DMS114 treated with DMSO at 0.1 percent for 48 hours (cell line): ENCODE data around the gene CCDC13.

Experiments used
- DNase-seq: peaks from one replicate; lab custom pipeline; 2025; ENCODE audit not compliant: unreplicated experiment; lab: John Stamatoyannopoulos, UW

Gene CCDC13

GRCh38 chr3:42734263-42734860 lies 38.7 kb downstream of the CCDC13 start:
- no peak for DNase-seq

GRCh38 chr3:42733501-42734262 lies 39.4 kb downstream of the CCDC13 start:
- no peak for DNase-seq

GRCh38 chr3:42732829-42733459 lies 40.1 kb downstream of the CCDC13 start:
- DNase-seq = no peak

- no peak for DNase-seq
Measured at GRCh38 chr3:42732196-42732828, 40.7 kb downstream of the CCDC13 start.

GRCh38 chr3:42731476-42732195 lies 41.4 kb downstream of the CCDC13 start:
- no peak for DNase-seq

GRCh38 chr3:42730706-42731420 lies 42.2 kb downstream of the CCDC13 start:
- no peak for DNase-seq

GRCh38 chr3:42730294-42730693 lies 42.8 kb downstream of the CCDC13 start:
- no peak for DNase-seq

GRCh38 chr3:42729404-42730145 lies 43.5 kb downstream of the CCDC13 start:
- DNase-seq = no peak

- no peak for DNase-seq
Measured at GRCh38 chr3:42728668-42729364, 44.2 kb downstream of the CCDC13 start.

GRCh38 chr3:42728056-42728455 lies 45.0 kb downstream of the CCDC13 start:
- no peak for DNase-seq

- no peak for DNase-seq
Measured at GRCh38 chr3:42725454-42725853, 47.6 kb downstream of the CCDC13 start.

- no peak for DNase-seq
Measured at GRCh38 chr3:42723219-42723618, 49.8 kb downstream of the CCDC13 start.
